Ecto neural progenitor cell (in vitro differentiated cells): ENCODE measurements around the gene FKBP9.
"Not testable (repeated sequence)": the region's sequence is repeated elsewhere in the genome, so short reads cannot be mapped to it uniquely, and the experiment has no call there.

ENCODE experiments used
- DNase-seq: peaks from one replicate; pipeline ENCODE4 v3.0.0-alpha.2; 2018; ENCODE audit warnings: low spot score

Gene FKBP9

DNA sequence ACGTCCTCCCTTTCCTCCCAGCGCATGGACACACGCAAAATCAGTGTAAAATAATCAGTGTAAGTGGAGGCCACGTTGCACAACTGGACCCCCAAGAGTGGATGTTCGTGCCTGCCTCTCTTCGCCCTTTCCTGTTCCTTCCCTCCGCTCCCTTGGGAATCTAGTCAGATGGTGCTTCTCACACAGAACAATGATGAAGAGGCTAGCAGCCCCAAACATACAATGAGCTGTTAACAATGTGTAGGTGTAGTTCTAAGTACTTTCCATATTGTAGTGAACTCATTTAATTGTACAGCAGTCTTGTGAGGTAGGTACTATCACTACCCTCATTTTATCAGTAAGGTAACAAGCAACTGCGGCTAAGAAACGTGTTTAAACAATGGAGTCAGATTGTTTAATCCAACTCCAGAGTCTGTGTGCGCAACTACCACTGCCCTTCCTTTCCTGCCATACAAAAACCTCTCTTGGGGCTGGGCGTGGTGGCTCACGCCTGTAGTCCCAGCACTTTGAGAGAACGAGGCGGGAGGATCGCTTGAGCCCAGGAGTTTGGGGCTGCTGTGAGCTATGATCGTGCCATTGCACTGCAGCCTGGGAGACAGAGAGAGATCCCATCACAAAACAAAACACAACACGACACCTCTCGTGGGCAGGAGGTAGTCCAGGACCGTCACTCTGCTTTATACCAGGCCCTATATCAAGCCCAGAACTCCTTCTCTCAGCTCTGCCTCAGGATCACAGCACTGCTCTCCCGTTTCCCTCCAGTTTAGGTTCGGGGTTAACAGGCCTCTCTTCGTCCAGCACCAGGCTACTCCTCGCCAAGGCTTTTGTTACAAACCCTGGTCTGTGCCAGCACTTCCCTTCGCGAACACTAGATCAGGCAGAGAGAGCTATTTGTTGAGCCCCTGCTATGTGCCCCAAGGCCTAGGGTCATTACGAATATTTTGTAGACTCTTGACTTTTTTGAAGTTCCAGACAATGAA, 1.1 kb downstream of the FKBP9 start:
- no peak for DNase-seq

DNA sequence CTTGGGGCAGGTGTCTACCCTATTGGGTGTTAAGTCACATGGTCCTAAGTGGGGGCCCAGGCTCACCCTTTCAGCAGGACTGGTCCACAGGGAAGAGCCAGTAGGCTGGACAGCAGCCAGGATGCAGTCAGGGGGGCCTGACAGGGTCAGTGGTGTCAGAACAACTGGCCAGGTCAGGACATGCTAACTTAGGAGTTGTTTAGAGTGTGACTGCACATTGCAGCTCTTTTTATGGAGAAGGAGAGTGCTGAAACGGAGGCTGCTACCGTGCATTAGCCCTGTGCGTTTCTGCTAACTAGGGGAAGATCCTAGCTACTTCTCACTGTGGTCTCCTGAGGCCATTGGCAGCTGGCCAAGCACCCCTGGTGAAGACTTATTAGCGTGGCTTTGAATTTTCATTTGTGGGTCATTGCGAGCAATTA, 6.7 kb downstream of the FKBP9 start:
- DNase-seq: not testable (repeated sequence)

DNA sequence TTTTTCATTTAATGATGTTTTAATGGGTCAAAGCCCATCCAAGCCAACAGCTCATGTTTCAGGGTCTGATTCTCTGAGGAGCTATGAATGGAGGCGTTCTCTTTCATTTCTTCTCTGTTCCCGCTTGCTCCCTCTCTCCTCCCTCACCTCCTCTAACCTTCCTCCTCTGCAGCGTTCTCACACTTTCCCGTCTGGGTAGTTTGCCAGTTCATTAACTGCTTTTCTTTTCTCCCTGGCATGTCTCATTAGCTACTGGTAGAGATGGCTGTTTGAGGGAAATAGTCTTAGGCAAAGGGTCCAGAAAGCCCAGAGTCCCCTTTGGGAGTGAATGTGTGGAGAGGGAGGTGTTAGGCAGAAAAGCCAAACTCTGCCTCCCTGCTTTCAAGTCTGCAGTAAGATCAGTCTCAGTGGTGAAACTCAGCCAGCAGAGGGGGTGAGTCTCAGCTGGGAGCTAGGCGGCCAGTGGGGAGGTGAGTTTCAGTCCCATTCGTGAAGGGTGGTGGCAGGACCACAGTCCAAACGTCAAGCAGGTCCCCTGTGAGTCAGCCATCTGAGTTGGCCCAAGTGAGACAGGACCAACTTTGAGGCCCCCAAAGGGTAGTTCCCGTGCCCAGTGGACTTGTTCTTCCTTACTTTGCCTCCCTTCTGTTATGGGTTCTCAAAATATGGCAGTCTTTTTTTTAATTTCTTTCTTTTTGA, 7.4 kb downstream of the FKBP9 start:
- not testable (repeated sequence) for DNase-seq

GRCh38 chr7:32966489-32967267, 9.4 kb downstream of the FKBP9 start:
- not testable (repeated sequence) for DNase-seq

- not testable (repeated sequence) for DNase-seq
These were observed 10.0 kb downstream of the FKBP9 start for GRCh38 chr7:32967268-32967582.

- not testable (repeated sequence) for DNase-seq
These were observed 14.7 kb downstream of the FKBP9 start for GRCh38 chr7:32971967-32972366.

DNA sequence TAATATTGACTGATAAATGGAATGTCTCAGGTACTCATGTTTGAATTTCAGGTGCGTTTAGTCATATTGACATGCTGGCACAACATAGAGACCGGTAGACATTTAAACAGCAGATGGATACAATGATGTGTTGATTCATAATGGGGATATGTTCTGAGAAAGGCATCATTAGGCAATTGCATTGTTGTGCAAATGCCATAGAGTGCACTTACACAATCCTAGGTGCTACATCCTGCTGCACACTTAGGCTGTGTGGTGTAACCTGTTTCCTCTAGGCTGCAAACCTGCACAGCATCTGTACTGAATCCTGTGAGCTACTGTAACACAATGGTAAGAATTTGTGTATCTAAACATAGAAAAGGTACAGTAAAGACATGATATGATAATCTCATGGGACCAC, 19.9 kb downstream of the FKBP9 start:
- DNase-seq: not testable (repeated sequence)

DNA sequence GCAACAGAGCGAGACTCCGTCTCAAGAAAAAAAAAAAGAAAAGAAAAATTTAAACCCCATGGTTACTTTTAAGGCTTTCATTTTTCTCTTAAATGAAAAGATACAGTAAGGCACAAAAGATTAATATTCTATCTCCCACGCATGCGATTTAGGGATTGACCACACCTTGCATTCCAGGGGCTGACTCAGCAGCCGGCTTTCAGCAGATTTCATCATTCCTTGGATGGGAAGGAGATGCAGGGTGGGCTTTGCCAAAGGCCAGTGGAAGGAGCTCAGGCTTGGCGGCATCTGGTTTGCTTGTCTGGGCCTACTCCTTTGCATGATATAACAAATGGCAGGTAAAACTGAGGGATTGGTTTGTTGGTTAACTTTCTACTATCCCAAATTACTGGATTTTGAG, 22.0 kb downstream of the FKBP9 start:
- not testable (repeated sequence) for DNase-seq

DNA sequence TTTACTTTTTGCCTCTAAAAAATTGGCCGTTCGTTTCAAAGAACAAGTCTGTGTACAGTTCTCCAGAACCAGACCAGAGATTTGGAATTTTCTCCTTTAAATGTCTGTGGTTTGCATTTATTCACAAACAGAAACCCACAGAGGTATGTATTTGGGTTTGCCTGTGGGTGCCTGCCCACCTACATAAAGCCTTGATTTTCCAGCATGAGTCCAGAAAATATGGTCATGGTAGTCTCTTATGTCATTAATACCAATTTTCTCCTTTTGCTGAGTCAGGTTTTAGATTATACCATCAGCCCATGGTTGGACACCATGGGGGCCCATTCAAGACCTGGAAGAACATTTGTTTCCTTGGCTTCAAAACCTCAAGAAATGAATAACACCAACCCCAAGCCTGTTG, 22.7 kb downstream of the FKBP9 start:
- DNase-seq: not testable (repeated sequence)

- not testable (repeated sequence) for DNase-seq
These were observed 30.9 kb downstream of the FKBP9 start for GRCh38 chr7:32988148-32988547.

DNA sequence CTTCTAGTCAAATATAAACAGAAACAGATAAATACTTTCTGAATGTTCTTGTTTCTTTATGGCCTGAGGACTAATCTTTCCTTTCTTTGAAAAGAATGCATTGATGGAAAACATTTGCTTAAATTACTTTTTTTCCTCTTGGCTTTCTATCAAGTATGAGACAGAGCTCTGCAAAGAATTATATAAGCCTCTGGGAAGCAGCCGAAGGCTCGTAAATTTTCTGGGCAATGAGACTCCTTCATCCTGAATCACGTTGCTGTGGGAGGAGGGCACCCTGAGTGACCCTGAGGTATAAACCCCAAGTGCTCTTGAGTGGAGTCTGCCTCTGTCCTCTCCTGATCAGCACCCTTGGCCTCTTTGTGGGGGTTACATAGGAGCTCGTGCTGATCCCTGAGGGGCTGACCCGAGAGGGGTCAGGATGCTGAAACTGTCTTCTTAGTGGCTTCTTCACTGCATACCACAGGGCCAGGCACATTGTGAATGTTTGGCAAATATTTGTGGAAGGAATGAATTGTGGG, 33.9 kb downstream of the FKBP9 start:
- not testable (repeated sequence) for DNase-seq

DNA sequence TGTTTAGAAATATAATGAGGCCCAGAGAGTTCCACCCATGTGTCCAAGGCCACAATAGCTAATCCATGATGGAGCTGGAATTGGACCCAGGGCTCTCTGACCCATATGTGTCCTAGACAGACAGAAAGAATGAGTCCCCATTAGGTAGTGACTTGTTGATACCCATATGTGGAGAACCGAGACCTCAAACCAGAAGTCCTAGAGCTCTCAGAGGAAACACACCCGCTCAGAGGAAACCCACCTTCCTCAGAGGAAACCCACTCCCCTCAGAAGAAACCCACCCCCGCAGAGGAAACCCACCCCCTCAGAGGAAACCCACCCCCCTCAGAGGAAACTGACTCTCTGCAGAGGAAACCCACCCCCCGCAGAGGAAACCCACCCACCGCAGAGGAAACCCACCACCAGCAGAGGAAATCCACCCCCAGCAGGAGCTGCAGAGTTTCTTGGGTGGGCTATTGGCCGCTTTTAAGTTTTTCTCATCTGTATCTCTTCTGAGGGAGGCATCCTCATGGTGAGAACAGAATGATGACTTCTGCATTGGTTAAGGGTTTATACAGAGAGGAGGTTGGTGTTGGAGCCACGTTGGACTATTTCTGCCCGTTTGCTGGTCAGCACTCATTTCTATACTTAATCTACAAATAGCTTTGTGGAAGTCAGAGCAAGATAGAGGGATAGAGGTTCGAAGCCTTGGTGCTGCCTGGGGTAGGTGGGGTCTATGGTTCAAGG, 34.9 kb downstream of the FKBP9 start:
- not testable (repeated sequence) for DNase-seq

- not testable (repeated sequence) for DNase-seq
These were observed 35.5 kb downstream of the FKBP9 start for GRCh38 chr7:32992750-32993149.

DNA sequence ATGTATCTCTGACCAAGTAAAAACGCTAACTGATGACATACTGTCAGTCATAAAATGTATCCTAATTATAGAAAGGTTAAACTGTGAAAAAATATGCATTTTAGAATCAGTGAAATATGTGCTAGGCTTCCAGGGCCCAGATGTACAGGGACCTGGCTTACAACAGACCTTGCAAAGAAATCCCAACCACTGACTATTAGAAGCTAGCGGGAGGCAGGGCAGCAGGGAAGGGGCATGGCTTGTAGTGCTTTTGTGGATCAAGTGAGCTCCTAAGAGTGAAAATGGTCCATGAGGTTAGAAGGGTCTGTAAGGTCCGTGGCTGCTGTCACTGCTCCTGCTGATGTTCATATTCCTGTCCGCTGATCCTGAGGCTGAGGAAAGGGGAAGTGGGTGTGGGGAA, 40.7 kb downstream of the FKBP9 start:
- DNase-seq: not testable (repeated sequence)

- not testable (repeated sequence) for DNase-seq
These were observed 41.3 kb downstream of the FKBP9 start for GRCh38 chr7:32998361-32999171.

GRCh38 chr7:32999380-32999779, 42.1 kb downstream of the FKBP9 start:
- not testable (repeated sequence) for DNase-seq

- not testable (repeated sequence) for DNase-seq
These were observed 45.9 kb downstream of the FKBP9 start for GRCh38 chr7:33003111-33003510.

DNA sequence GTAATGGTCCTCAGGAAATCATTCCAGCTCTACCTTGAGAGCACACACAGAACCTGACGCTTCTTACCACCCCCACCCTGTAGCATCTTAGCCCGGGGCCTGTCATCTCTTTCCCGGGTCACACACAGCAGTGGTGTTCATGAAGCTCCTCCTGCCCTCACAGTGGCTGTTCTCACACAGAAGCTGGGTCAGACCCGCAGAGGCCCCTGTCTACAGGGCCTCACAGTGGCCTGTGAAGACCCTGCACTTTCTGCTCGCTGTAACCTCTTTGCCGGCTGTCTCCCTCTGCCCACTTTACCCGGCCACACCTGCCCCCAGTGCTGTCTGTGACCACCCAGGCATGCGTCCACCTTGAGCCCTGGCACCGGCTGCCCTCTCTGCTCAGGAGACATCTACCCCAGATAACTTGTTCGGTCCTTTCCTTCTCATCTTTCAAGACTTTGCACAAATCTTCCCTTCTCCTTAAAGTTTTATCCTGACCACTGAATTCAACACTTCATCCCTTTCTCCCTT, 46.9 kb downstream of the FKBP9 start:
- not testable (repeated sequence) for DNase-seq

DNA sequence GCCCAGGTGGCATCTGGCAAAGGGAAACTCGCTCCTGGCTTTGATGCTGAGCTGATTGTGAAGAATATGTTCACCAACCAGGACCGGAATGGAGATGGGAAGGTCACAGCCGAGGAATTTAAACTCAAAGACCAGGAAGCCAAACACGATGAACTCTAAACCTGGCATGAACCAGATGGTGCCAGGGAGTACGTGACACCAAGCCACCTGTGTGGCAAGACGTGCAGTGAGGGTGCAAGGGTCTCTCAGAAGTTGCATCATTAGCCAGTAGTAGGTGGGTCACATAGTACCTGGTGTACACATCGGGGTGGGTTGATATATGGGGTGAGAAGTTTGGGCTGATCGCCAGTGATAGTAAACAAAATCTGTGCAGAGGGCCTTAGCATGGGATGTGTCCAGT, 48.0 kb downstream of the FKBP9 start:
- DNase-seq: not testable (repeated sequence)

GRCh38 chr7:33005690-33006089, 48.5 kb downstream of the FKBP9 start:
- not testable (repeated sequence) for DNase-seq
